DND-41 (cell line): ENCODE measurements around the gene OR5L2.

Experiments used
- ATAC-seq: fragments of 200-7000 bp; cut with Tn5 transposase; 3 replicates; pipeline ENCODE4 v1.9.1; 2021; ENCODE audit warnings: low read depth; ENCODE audit not compliant: insufficient read depth
- DNase-seq: peaks from one replicate; pipeline ENCODE4 v3.0.0-alpha.2; 2020
- H2AFZ ChIP-seq: 2 replicates; pipeline ENCODE4 v1.6.0; 2012; ENCODE audit warnings: low read depth, low read length
- H3K27ac ChIP-seq: 2 replicates; pipeline ENCODE4 v1.5.1; 2012; ENCODE audit warnings: low read length, inconsistent platforms
- H3K27me3 ChIP-seq: fragments of 200-600 bp; sonication (generic); 2 replicates; pipeline ENCODE4 v1.6.0; 2012; ENCODE audit warnings: low read length, mild to moderate bottlenecking, inconsistent platforms; ENCODE audit not compliant: insufficient read depth, poor library complexity
- H3K36me3 ChIP-seq: 2 replicates; pipeline ENCODE4 v1.5.1; 2012; ENCODE audit warnings: low read length, inconsistent platforms; ENCODE audit not compliant: insufficient read depth
- H3K4me1 ChIP-seq: 2 replicates; pipeline ENCODE4 v1.5.1; 2012; ENCODE audit warnings: mild to moderate bottlenecking, low read length; ENCODE audit not compliant: insufficient read depth
- H3K4me2 ChIP-seq: 2 replicates; pipeline ENCODE4 v1.6.0; 2012; ENCODE audit warnings: mild to moderate bottlenecking, moderate library complexity, low read length, inconsistent platforms; ENCODE audit not compliant: insufficient read depth
- H3K4me3 ChIP-seq, 2 experiments: fragments of 200-600 bp in 1 of 2; shearing (Covaris generic) in 1 of 2; 2 replicates each; pipeline ENCODE4 v1.5.1; 2012 to 2016; ENCODE audit warnings: inconsistent platforms in 2 of 2, low read length in 2 of 2, mild to moderate bottlenecking in 2 of 2, low read depth in 1 of 2, moderate library complexity in 1 of 2
- H3K79me2 ChIP-seq: 2 replicates; pipeline ENCODE4 v1.6.0; 2012; ENCODE audit warnings: low read length, inconsistent platforms; ENCODE audit not compliant: insufficient read depth
- H3K9ac ChIP-seq: 2 replicates; pipeline ENCODE4 v1.6.0; 2012; ENCODE audit warnings: low read depth, mild to moderate bottlenecking, inconsistent platforms, low read length, moderate library complexity
- H3K9me3 ChIP-seq: 2 replicates; pipeline ENCODE4 v1.5.1; 2012; ENCODE audit warnings: low read length, moderate library complexity, mild to moderate bottlenecking, inconsistent platforms; ENCODE audit not compliant: insufficient read depth, severe bottlenecking
- H4K20me1 ChIP-seq: 2 replicates; pipeline ENCODE4 v1.6.0; 2012; ENCODE audit warnings: low read length; ENCODE audit not compliant: insufficient read depth
- CTCF ChIP-seq: IDR thresholded peaks from 2 replicates; pipeline ENCODE4 v1.5.1; 2012; ENCODE audit warnings: borderline replicate concordance, low read length, moderate library complexity, mild to moderate bottlenecking; ENCODE audit not compliant: poor library complexity, severe bottlenecking; ENCODE audit errors: extremely low read depth
- EZH2 ChIP-seq: IDR thresholded peaks from 3 replicates; pipeline ENCODE4 v1.6.1; 2012; ENCODE audit warnings: borderline replicate concordance, low read depth, mild to moderate bottlenecking, moderate library complexity, low read length, inconsistent platforms; ENCODE audit not compliant: severe bottlenecking

The OR5L2 gene

GRCh38 chr11:55806248-55806647 lies 20.8 kb upstream of the OR5L2 start:
- no peaks in the 10 kb centered on the region for H3K4me1 ChIP-seq
- no peaks in the 10 kb centered on the region for H3K27me3 ChIP-seq
- TF ChIP-seq CTCF (no peak), EZH2 (no peak)
- no peaks in the 10 kb centered on the region for H3K36me3 ChIP-seq
- no peak for DNase-seq
- H4K20me1 ChIP-seq: no peaks in the 10 kb centered on the region
- H3K27ac ChIP-seq: no peak overlapping the region
- H3K9me3 ChIP-seq: peaks cover 5% of the 10 kb centered on the region
- no peak overlapping the region for H3K9ac ChIP-seq
- H2AFZ ChIP-seq: no peak overlapping the region
- H3K4me3 ChIP-seq: no peak overlapping the region
- no peak overlapping the region for H3K4me2 ChIP-seq
- H3K79me2 ChIP-seq: no peaks in the 10 kb centered on the region
- ATAC-seq: no peak

- DNase-seq (no peak), ATAC-seq (no peak)
- Histone ChIP-seq H2AFZ (no peak within 1 kb of the TSS), H3K79me2 (no peaks in the 10 kb centered on the region), H3K4me2 (no peak within 1 kb of the TSS), H4K20me1 (no peaks in the 10 kb centered on the region), H3K4me1 (no peaks in the 10 kb centered on the region), H3K27me3 (no peaks in the 10 kb centered on the region), H3K27ac (no peak within 1 kb of the TSS), H3K36me3 (no peaks in the 10 kb centered on the region), H3K9ac (no peak within 1 kb of the TSS), H3K4me3 (no peak within 1 kb of the TSS), H3K9me3 (peaks cover 1% of the 10 kb centered on the region)
- TF ChIP-seq CTCF (no peak), EZH2 (no peak)
Measured at GRCh38 chr11:55811067-55811466, 16.0 kb upstream of the OR5L2 start, which contains the start of gene OR5L1. OR5L1 (plus strand) TSS chr11:55811367; CDS start chr11:55811467, 100 bp downstream.

GRCh38 chr11:55819330-55819729 lies 7.7 kb upstream of the OR5L2 start, which contains the start of gene OR5D18:
OR5D18 (plus strand) TSS chr11:55819630; CDS start chr11:55819630, 0 bp downstream.
- Histone ChIP-seq H3K36me3 (no peaks in the 10 kb centered on the region), H3K9ac (no peak within 1 kb of the TSS), H3K4me1 (no peaks in the 10 kb centered on the region), H3K79me2 (no peaks in the 10 kb centered on the region), H4K20me1 (no peaks in the 10 kb centered on the region), H3K4me2 (no peak within 1 kb of the TSS), H3K9me3 (no peaks in the 10 kb centered on the region), H3K27ac (no peak within 1 kb of the TSS), H2AFZ (no peak within 1 kb of the TSS), H3K4me3 (no peak within 1 kb of the TSS), H3K27me3 (no peaks in the 10 kb centered on the region)
- no peak for TF ChIP-seq EZH2
- TF ChIP-seq CTCF: no peak
- ATAC-seq: no peak
- DNase-seq: no peak

GRCh38 chr11:55838452-55838851 lies 11.4 kb downstream of the OR5L2 start, which contains the start of gene OR5D16:
OR5D16 (plus strand) TSS chr11:55838752; CDS start chr11:55838752, 0 bp downstream.
- H3K4me1 ChIP-seq: no peaks in the 10 kb centered on the region

More at GRCh38 chr11:55838452-55838851, 11.4 kb downstream of the OR5L2 start, which contains the start of gene OR5D16:
- Histone ChIP-seq H3K9ac (no peak within 1 kb of the TSS), H3K4me3 (no peak within 1 kb of the TSS), H3K27ac (no peak within 1 kb of the TSS), H3K4me2 (no peak within 1 kb of the TSS), H3K27me3 (no peaks in the 10 kb centered on the region), H2AFZ (no peak within 1 kb of the TSS), H3K79me2 (no peaks in the 10 kb centered on the region), H3K36me3 (no peaks in the 10 kb centered on the region), H3K9me3 (peaks cover 4% of the 10 kb centered on the region), H4K20me1 (no peaks in the 10 kb centered on the region)
- DNase-seq (no peak), ATAC-seq (no peak)
- TF ChIP-seq EZH2: no peak
- TF ChIP-seq CTCF: no peak
